OCI-LY7 (cell line): Measurements from ENCODE around the gene NUDT3.

Experiments used
- CTCF ChIP-seq: fragments of 200-600 bp; sonication (generic); conservative IDR thresholded peaks from 2 replicates; pipeline ENCODE4 v1.5.1; 2014; ENCODE audit warnings: mild to moderate bottlenecking, antibody characterized with exemption, low read length, moderate library complexity, mixed read lengths
- EZH2phosphoT487 ChIP-seq: fragments of 200-600 bp; sonication (generic); IDR thresholded peaks from 2 replicates; pipeline ENCODE4 v1.6.1; 2018; ENCODE audit warnings: low read depth, borderline replicate concordance, mild to moderate bottlenecking, mixed run types, antibody characterized with exemption, low read length, moderate library complexity, mixed read lengths

- TF ChIP-seq CTCF = no peak
- no peak for TF ChIP-seq EZH2phosphoT487
Measured at GRCh38 chr6:34384321-34385153, 7.9 kb downstream of the NUDT3 start.
